ENCODE data around the gene KIF3B. TPM values are rescaled to one million over a fixed set of nuclear protein-coding genes. Genes with fewer than 3 reads are reported as not detected.
"Not testable (repeated sequence)": the region's sequence is repeated elsewhere in the genome, so short reads cannot be mapped to it uniquely, and the experiment has no call there.

KIF3B gene
- total RNA-seq, 1 experiment from 2014 or later: 20.0 TPM

DNA sequence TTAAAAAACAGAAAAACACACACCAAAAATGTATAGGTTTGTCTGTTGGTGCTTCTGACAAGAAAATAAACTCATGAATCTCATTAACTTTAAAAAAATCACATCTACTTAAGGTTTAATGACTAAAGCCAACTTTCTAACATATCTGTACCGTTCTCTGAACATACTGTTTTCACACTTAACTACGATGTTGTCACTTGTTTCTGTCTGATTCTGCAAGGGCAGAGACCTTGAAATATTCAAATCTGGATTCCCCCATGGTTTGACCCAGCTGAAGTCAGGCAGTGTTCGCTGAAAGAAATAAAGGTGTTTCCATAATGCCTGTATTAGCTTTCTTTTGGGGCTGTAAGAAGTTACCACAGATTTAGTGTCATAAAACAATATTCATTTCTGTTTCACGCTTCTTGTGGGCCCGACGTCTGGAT lies 78.0 kb downstream of the KIF3B start:
- no peaks in the 10 kb centered on the region for H3K36me3 ChIP-seq (ENCODE audit: low read depth, low read length)
- no TSS peak for BruUV-seq (replicated peaks)
- DNase-seq (no peak), ATAC-seq (no peak)
- peak overlapping the region; percentile 47 for H3K4me2 ChIP-seq (ENCODE audit: low read length)
- H3K4me3 ChIP-seq (ENCODE audit: low read length): no peak overlapping the region
- H3K9me2 ChIP-seq (replicated peaks; ENCODE audit: low read length): no peaks in the 10 kb centered on the region
- no peaks in the 10 kb centered on the region for H3K9me3 ChIP-seq (ENCODE audit: low read length)
- peaks cover 15% of the 10 kb centered on the region for H4K20me1 ChIP-seq (ENCODE audit: low read length)
- peaks cover 17% of the 10 kb centered on the region for H3K79me2 ChIP-seq (ENCODE audit: low read length)
- peaks cover 8% of the 10 kb centered on the region for H3F3A ChIP-seq (ENCODE audit: low read length, unreplicated experiment)
- POLR2A ChIA-PET (ENCODE audit: unreplicated experiment): no interaction called here
- peaks cover 43% of the 10 kb centered on the region for H3K4me1 ChIP-seq (ENCODE audit: insufficient read depth, low read length)
- no peak for TF ChIP-seq EZH2 (IDR thresholded peaks at IDR 0.05; ENCODE audit: low read length, unreplicated experiment)
- no peak for TF ChIP-seq EZH2phosphoT487 (IDR thresholded peaks at IDR 0.05; ENCODE audit: borderline replicate concordance, low read length)
- TF ChIP-seq, protein P1, sequence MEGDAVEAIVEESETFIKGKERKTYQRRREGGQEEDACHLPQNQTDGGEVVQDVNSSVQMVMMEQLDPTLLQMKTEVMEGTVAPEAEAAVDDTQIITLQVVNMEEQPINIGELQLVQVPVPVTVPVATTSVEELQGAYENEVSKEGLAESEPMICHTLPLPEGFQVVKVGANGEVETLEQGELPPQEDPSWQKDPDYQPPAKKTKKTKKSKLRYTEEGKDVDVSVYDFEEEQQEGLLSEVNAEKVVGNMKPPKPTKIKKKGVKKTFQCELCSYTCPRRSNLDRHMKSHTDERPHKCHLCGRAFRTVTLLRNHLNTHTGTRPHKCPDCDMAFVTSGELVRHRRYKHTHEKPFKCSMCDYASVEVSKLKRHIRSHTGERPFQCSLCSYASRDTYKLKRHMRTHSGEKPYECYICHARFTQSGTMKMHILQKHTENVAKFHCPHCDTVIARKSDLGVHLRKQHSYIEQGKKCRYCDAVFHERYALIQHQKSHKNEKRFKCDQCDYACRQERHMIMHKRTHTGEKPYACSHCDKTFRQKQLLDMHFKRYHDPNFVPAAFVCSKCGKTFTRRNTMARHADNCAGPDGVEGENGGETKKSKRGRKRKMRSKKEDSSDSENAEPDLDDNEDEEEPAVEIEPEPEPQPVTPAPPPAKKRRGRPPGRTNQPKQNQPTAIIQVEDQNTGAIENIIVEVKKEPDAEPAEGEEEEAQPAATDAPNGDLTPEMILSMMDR (conservative IDR thresholded peaks at IDR 0.05; ENCODE audit: low read depth, low read length): no peak
- peak overlapping the region; percentile 42 for H3K27ac ChIP-seq (ENCODE audit: low read length)
- H3K27me3 ChIP-seq (ENCODE audit: low read length): no peaks in the 10 kb centered on the region
- H2AFZ ChIP-seq (ENCODE audit: low read length): no peak overlapping the region
- intact Hi-C loops (cut with micrococcal nuclease): loop anchor here (1.0 to 10.0 kb wide), 2 partner anchors 18 to 151 kb away; partner anchors contain the start of genes PLAGL2 and POFUT1
- CTCF ChIA-PET: no interaction called here
- H3K9ac ChIP-seq (ENCODE audit: low read length): no peak overlapping the region

DNA sequence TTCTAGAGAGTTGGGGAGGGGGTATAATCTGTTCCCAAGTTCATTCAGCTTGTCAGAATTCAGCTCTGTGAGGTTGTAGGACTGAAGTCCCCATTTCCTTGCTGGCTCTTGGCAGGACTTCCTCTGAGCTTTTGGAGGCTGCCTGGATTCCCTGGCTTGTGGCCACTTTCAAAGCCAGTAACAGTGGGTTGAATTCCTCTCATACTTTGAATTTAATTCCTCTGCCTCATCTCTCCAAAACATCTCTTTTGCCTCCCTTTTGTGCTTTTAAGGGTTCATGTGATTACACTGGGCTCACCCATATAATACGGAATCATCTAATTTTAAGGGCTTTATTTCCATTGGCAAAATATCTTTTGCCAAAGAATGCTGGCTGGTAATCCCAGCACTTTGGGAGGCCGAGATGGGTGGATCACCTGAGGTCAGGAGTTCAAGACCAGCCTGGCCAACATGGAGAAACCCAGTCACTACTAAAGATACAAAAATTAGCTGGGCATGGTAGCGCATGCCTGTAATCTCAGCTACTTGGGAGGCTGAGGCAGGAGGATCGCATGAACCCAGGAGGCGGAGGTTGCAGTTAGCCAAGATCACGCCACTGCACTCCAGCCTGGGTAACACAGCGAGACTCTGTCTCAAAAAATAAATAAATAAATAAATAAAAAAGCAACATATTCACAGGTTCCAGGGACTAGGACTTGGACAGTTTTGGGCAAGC lies 78.6 kb downstream of the KIF3B start:
- intact Hi-C loops (cut with micrococcal nuclease): loop anchor here (1.0 to 10.0 kb wide), 2 partner anchors 19 to 151 kb away; partner anchors contain the start of genes PLAGL2 and POFUT1
- DNase-seq: peak; percentile 72
- Histone ChIP-seq H3K4me2 (ENCODE audit: low read length) (peak overlapping the region; percentile 47), H3K27ac (ENCODE audit: low read length) (peak overlapping the region; percentile 42), H3K79me2 (ENCODE audit: low read length) (peaks cover 23% of the 10 kb centered on the region), H4K20me1 (ENCODE audit: low read length) (peaks cover 21% of the 10 kb centered on the region), H3K4me1 (ENCODE audit: insufficient read depth, low read length) (peaks cover 50% of the 10 kb centered on the region)
- H2AFZ ChIP-seq (ENCODE audit: low read length); H3K4me3 ChIP-seq (ENCODE audit: low read length); H3K9me2 ChIP-seq (replicated peaks; ENCODE audit: low read length); H3K36me3 ChIP-seq (ENCODE audit: low read depth, low read length); BruUV-seq (replicated peaks); H3K9me3 ChIP-seq (ENCODE audit: low read length); H3K9ac ChIP-seq (ENCODE audit: low read length); POLR2A ChIA-PET (ENCODE audit: unreplicated experiment); CTCF ChIA-PET; H3F3A ChIP-seq (ENCODE audit: low read length, unreplicated experiment); H3K27me3 ChIP-seq (ENCODE audit: low read length); ATAC-seq: not testable (repeated sequence)

DNA sequence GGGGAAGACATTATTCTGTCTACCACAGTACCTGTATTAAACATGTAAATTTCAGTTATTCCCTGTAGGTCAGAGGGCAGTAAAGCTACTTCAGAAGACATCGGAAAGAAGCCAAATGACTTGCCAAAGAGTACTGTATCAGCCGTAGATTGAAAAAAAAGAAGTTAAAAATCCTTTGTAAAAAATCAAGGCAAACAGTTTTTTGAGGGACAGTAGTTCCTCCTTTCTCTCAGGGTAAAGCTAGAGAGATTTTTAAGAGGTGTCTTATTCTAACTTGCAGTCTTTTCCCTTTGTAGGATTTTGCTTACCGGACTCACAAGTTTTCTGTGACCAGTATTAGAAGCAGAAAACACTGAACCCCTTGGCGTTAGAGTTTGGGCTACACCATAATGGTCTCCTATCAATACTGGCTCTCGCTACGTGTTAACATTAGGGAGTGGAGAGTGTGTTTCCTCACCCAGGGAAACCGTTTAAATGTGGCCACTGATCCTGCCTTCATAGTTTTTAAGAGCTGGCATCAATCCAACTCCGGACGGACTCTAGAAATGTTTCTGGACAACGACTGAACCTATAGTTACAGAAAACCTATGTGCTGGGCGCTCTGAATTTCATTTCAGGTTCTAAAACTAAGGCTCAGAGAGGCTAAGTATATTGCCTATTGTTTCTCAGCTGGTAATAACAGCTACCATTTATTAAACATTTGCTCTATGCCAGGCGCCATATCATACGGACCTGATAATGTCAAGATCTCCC lies 79.3 kb downstream of the KIF3B start:
- CTCF ChIA-PET: no interaction called here
- peak overlapping the region; percentile 87; the same call in 1 of the 2 replicates for H3K9ac ChIP-seq (ENCODE audit: low read length)

More for the DNA sequence above, 79.3 kb downstream of the KIF3B start:
- intact Hi-C loops (cut with micrococcal nuclease): loop anchor here (10.0 kb wide), 1 partner anchor 152 kb away; the partner anchor contains the start of genes PLAGL2 and POFUT1
- peaks cover 8% of the 10 kb centered on the region for H3F3A ChIP-seq (ENCODE audit: low read length, unreplicated experiment)
- DNase-seq (no peak), ATAC-seq (no peak)
- POLR2A ChIA-PET (ENCODE audit: unreplicated experiment): no interaction called here
- H4K20me1 ChIP-seq (ENCODE audit: low read length): peaks cover 29% of the 10 kb centered on the region
- no peaks in the 10 kb centered on the region for H3K27me3 ChIP-seq (ENCODE audit: low read length)
- H3K4me1 ChIP-seq (ENCODE audit: insufficient read depth, low read length): peaks cover 50% of the 10 kb centered on the region
- no peaks in the 10 kb centered on the region for H3K36me3 ChIP-seq (ENCODE audit: low read depth, low read length)
- no TSS peak for BruUV-seq (replicated peaks)
- H3K9me2 ChIP-seq (replicated peaks; ENCODE audit: low read length): no peaks in the 10 kb centered on the region
- no peaks in the 10 kb centered on the region for H3K9me3 ChIP-seq (ENCODE audit: low read length)
- peak overlapping the region; percentile 86 for H3K27ac ChIP-seq (ENCODE audit: low read length)
- H3K4me3 ChIP-seq (ENCODE audit: low read length): peak overlapping the region; percentile 73
- peak overlapping the region; percentile 86 for H3K4me2 ChIP-seq (ENCODE audit: low read length)
- peak overlapping the region; percentile 88; the same call in 1 of the 2 replicates for H2AFZ ChIP-seq (ENCODE audit: low read length)
- TF ChIP-seq, protein P1 (conservative IDR thresholded peaks at IDR 0.05; ENCODE audit: low read depth, low read length): no peak
- no peak for TF ChIP-seq EZH2phosphoT487 (IDR thresholded peaks at IDR 0.05; ENCODE audit: borderline replicate concordance, low read length)
- H3K79me2 ChIP-seq (ENCODE audit: low read length): peaks cover 31% of the 10 kb centered on the region
